HG03460 (cell line): ENCODE results near the gene LRRN2.
"Not testable (repeated sequence)": the region's sequence is repeated elsewhere in the genome, so short reads cannot be mapped to it uniquely, and the experiment has no call there.

Source experiments
- ATAC-seq: cut with Tn5 transposase; IDR thresholded peaks from one replicate; pipeline ENCODE4 v1.9.1; 2021; ENCODE audit not compliant: unreplicated experiment

Gene LRRN2

GRCh38 chr1:204685236-204686006 lies at the start of gene LRRN2:
Gene LRRN2 (minus strand): TSS chr1:204685738. CDS start chr1:204619992, 65,746 bp downstream.
- no peak for ATAC-seq

GRCh38 chr1:204735042-204735441 lies 49.5 kb upstream of the LRRN2 start:
- no peak for ATAC-seq

GRCh38 chr1:204733869-204734596 lies 48.5 kb upstream of the LRRN2 start:
- no peak for ATAC-seq

GRCh38 chr1:204733289-204733688 lies 47.8 kb upstream of the LRRN2 start:
- no peak for ATAC-seq

GRCh38 chr1:204731985-204732575 lies 46.5 kb upstream of the LRRN2 start:
- ATAC-seq: no peak

- no peak for ATAC-seq
Observed at GRCh38 chr1:204731509-204731908, 46.0 kb upstream of the LRRN2 start.

GRCh38 chr1:204730826-204731459 lies 45.4 kb upstream of the LRRN2 start:
- no peak for ATAC-seq

GRCh38 chr1:204729516-204729915 lies 44.0 kb upstream of the LRRN2 start:
- no peak for ATAC-seq

- ATAC-seq: no peak
Observed at GRCh38 chr1:204728456-204728855, 42.9 kb upstream of the LRRN2 start.

- no peak for ATAC-seq
Observed at GRCh38 chr1:204728045-204728444, 42.5 kb upstream of the LRRN2 start.

- ATAC-seq: not testable (repeated sequence)
Observed at GRCh38 chr1:204727438-204727837, 41.9 kb upstream of the LRRN2 start.

GRCh38 chr1:204726478-204726877 lies 40.9 kb upstream of the LRRN2 start:
- no peak for ATAC-seq

- no peak for ATAC-seq
Observed at GRCh38 chr1:204725821-204726448, 40.4 kb upstream of the LRRN2 start.

GRCh38 chr1:204723131-204723787 lies 37.7 kb upstream of the LRRN2 start:
- ATAC-seq: no peak

GRCh38 chr1:204721373-204722055 lies 36.0 kb upstream of the LRRN2 start:
- no peak for ATAC-seq

GRCh38 chr1:204716660-204717059 lies 31.1 kb upstream of the LRRN2 start:
- no peak for ATAC-seq

GRCh38 chr1:204714861-204715511 lies 29.4 kb upstream of the LRRN2 start:
- no peak for ATAC-seq

GRCh38 chr1:204714194-204714860 lies 28.8 kb upstream of the LRRN2 start:
- no peak for ATAC-seq

GRCh38 chr1:204713541-204713940 lies 28.0 kb upstream of the LRRN2 start:
- ATAC-seq: no peak
